Activated naive CD4-positive, alpha-beta T cell treated with anti-CD3 and anti-CD28 coated beads, Interleukin-2, amount 10 ng/mL, durations not matched to agents 7 days and 5 days (primary cell): ENCODE measurements around the gene SURF2.

ENCODE experiments used
- CTCF ChIA-PET: fragments of 350-600 bp; sonication (Branson Sonifier 250); formaldehyde crosslinking; loops from one replicate; lab custom pipeline; 2021; ENCODE audit warnings: antibody characterized with exemption; lab: Charles Lee
- DNase-seq: peaks from one replicate; pipeline ENCODE4 v3.0.0-alpha.2; 2020
- H3K27ac Mint-ChIP-seq: one replicate; pipeline ENCODE4 v1.8.0; 2021; ENCODE audit warnings: mild to moderate bottlenecking, moderate library complexity, mixed read lengths
- H3K27me3 Mint-ChIP-seq: one replicate; pipeline ENCODE4 v1.8.0; 2021; ENCODE audit warnings: mild to moderate bottlenecking, mixed read lengths
- H3K36me3 Mint-ChIP-seq: one replicate; pipeline ENCODE4 v1.8.0; 2021; ENCODE audit warnings: mixed read lengths
- H3K4me1 Mint-ChIP-seq: one replicate; pipeline ENCODE4 v1.8.0; 2021; ENCODE audit warnings: mixed read lengths
- H3K4me3 Mint-ChIP-seq: one replicate; pipeline ENCODE4 v1.8.0; 2021; ENCODE audit warnings: mild to moderate bottlenecking, moderate library complexity, mixed read lengths
- H3K9me3 Mint-ChIP-seq: one replicate; pipeline ENCODE4 v1.8.0; 2021; ENCODE audit warnings: mixed read lengths

The SURF2 gene

DNA sequence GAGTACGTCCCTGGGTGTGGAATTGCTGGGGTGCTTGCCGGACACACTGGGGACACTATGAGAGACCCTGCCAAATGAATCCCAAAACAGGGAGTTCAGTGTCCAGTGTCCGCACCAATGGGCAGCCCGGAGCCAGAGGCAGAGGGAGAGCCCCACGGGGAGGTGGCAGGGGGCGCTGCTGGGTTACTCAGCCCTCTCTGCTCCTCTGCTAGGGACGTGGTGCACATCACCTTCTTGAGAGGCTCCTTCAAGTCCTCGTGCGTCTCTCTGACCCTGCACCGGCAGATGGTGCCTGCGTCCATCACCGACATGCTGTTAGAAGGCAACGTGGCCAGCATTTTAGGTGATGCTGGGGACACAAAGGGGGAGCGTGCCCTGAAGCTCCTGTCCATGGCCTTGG lies 40.6 kb downstream of the SURF2 start:
- CTCF ChIA-PET: interaction anchor here (1.5 to 2.7 kb wide), 2 partner anchors 8 to 10 kb away, joined by 4 to 12 read pairs; no protein-coding TSS in a partner anchor
- no peak overlapping the region for H3K4me3 Mint-ChIP-seq
- no peak for DNase-seq
- H3K27ac Mint-ChIP-seq: no peak overlapping the region
- H3K4me1 Mint-ChIP-seq: no peaks in the 10 kb centered on the region
- H3K9me3 Mint-ChIP-seq: no peaks in the 10 kb centered on the region
- peaks cover 35% of the 10 kb centered on the region for H3K27me3 Mint-ChIP-seq
- no peaks in the 10 kb centered on the region for H3K36me3 Mint-ChIP-seq

DNA sequence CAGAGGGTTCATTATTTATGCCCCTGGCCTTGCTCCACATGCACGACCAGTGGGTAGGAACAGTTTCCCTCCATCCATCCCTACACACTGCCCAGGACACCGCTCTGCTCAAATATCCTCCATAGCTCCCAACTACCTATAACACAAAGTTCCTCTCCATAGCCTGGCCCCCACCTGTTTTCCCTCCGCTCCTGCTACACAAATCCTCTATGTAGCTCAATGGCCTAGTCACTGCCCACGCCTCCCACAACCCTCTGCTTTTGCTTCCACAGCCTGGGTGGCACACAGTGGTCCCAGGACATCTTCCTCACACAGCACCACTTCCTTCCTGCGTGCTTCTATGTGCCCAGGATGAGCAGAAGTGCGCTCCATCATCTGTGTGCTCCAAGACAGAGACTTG lies 41.0 kb downstream of the SURF2 start:
- no peak for DNase-seq
- H3K27me3 Mint-ChIP-seq: peaks cover 35% of the 10 kb centered on the region
- no peaks in the 10 kb centered on the region for H3K36me3 Mint-ChIP-seq
- CTCF ChIA-PET: interaction anchor here (0.6 to 1.5 kb wide), 2 partner anchors 10 to 90 kb away, joined by 3 to 4 read pairs; no protein-coding TSS in a partner anchor
- no peak overlapping the region for H3K27ac Mint-ChIP-seq
- H3K9me3 Mint-ChIP-seq: no peaks in the 10 kb centered on the region
- H3K4me1 Mint-ChIP-seq: no peaks in the 10 kb centered on the region
- no peak overlapping the region for H3K4me3 Mint-ChIP-seq

DNA sequence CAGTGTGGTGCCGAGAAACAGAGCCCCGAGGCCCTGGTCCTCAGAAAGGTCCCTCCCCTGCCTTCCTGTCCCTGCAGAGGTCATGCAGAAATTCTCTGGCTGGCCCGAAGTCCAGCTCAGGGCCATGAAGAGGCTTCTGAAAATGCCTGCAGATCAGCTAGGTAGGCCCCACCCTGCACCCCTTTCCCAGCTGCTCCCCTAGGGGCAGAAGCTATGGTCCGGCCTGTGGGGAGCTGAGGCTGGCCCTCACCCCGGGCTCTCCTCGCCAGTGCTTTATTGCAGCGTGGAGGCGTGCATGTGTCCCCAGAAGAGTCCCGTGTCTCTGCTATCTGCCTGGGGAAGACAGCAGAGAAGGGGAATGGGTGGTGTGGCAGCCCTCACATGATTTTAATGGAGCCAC lies 41.5 kb downstream of the SURF2 start:
- Mint-ChIP-seq H3K4me3 (no peak overlapping the region), H3K36me3 (no peaks in the 10 kb centered on the region), H3K27ac (no peak overlapping the region), H3K4me1 (no peaks in the 10 kb centered on the region), H3K9me3 (no peaks in the 10 kb centered on the region), H3K27me3 (peaks cover 35% of the 10 kb centered on the region)
- DNase-seq: no peak
- CTCF ChIA-PET: interaction anchor here (0.6 to 1.5 kb wide), 3 partner anchors 11 to 91 kb away, joined by 3 to 4 read pairs (median 4); no protein-coding TSS in a partner anchor

DNA sequence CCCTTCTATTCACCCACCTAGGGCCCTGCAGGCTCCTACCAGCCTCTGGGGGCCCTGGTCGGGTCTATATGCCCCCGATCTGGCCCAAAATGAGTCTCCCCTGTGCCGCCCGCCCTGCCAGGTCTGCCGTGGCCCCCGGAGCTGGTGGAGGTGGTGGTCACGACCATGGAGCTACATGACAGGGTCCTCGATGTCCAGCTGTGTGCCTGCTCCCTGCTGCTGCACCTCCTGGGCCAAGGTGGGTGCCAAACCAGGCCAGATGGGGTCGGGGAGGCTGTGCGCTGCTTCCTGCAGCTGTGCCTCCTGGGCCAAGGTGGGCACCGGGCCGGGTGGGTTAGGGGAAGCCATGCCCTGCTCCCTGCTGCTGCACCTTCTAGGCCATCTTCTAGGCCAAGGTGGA lies 43.9 kb downstream of the SURF2 start:
- Mint-ChIP-seq H3K27ac (no peak overlapping the region), H3K27me3 (peaks cover 16% of the 10 kb centered on the region), H3K4me1 (no peaks in the 10 kb centered on the region), H3K36me3 (peaks cover 4% of the 10 kb centered on the region), H3K9me3 (no peaks in the 10 kb centered on the region), H3K4me3 (no peak overlapping the region)
- CTCF ChIA-PET: interaction anchor here (0.5 to 1.3 kb wide), 2 partner anchors 9 to 215 kb away, joined by 4 to 5 read pairs; no protein-coding TSS in a partner anchor
- DNase-seq: no peak

DNA sequence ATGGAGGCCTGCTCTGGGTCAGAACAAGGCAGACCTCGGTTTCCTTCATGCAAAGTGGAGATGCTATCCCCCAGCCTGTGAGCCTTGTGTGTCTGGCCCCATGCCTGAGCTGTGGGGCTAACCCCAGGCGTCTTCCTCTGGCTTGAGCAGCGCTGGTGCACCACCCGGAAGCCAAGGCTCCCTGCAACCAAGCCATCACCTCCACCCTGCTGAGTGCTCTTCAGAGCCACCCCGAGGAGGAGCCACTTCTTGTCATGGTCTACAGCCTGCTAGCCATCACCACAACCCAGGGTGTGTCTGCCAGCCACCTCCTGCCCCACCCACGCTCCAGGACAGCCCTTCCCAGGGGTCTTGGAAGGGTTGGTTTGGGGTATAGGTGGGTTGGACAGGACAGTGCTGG lies 45.2 kb downstream of the SURF2 start:
- Mint-ChIP-seq H3K4me3 (no peak overlapping the region), H3K27me3 (peaks cover 10% of the 10 kb centered on the region), H3K27ac (no peak overlapping the region), H3K36me3 (peaks cover 14% of the 10 kb centered on the region), H3K4me1 (no peaks in the 10 kb centered on the region), H3K9me3 (no peaks in the 10 kb centered on the region)
- CTCF ChIA-PET: interaction anchor here (3.9 kb wide), 1 partner anchor 214 kb away, joined by 28 read pairs; no protein-coding TSS in a partner anchor
- DNase-seq: no peak

DNA sequence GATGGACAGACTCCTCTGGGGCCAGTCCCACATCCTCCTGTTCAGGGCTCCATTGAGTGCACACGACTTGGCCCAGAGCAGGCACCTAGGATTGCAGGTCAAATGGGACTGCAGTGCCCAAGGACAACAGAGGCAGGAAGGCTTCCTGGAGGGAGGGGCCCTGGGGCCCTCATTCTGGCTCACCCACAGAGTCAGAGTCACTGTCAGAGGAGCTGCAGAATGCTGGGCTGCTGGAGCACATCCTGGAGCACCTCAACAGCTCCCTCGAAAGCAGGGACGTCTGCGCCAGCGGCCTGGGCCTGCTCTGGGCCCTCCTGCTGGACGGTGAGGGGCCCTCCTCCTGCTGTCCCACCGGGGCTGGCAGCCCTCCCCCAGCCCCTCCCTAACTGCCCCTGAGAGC lies 46.3 kb downstream of the SURF2 start:
- CTCF ChIA-PET: interaction anchor here (1.9 to 3.9 kb wide), 2 partner anchors 53 to 215 kb away, joined by 6 to 28 read pairs; no protein-coding TSS in a partner anchor
- peaks cover under 1% of the 10 kb centered on the region for H3K27me3 Mint-ChIP-seq

DNA sequence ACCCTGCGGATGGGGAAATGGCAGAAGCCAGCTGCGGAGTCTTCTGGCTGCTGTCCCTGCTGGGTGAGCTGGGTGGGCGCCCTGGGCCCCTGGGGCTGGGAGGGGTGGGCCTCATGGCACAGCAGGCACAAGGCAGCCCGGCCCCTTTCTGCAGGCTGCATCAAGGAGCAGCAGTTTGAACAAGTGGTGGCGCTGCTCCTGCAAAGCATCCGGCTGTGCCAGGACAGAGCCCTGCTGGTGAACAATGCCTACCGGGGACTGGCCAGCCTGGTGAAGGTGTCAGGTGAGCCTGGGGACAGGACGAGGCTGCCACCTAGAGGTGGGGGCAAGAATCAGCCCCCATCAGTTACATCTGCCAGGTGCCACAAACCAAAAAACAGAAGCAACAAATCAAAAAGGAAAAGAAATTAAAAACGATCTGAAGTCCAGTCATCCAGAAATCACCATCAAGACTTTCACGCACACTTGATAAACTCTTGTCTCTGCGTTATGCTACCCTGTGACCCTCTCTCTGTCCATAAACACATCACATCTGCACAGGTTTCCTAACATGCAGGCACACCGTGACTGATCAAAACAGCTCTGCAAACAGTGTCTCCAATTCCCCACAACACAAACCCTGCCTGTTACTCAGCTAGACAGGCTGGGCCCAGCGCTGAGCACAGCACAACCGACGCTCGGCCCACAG lies 47.6 kb downstream of the SURF2 start:
- CTCF ChIA-PET: interaction anchor here (0.7 to 3.9 kb wide), 11 partner anchors 8 to 216 kb away, joined by 3 to 28 read pairs (median 4); partner anchors contain the start of gene STKLD1
- peak; percentile 72 for DNase-seq
- no peak overlapping the region for H3K4me3 Mint-ChIP-seq
- no peak overlapping the region for H3K27ac Mint-ChIP-seq
- peaks cover 5% of the 10 kb centered on the region for H3K4me1 Mint-ChIP-seq
- no peaks in the 10 kb centered on the region for H3K9me3 Mint-ChIP-seq
- peaks cover 27% of the 10 kb centered on the region for H3K36me3 Mint-ChIP-seq
- H3K27me3 Mint-ChIP-seq: no peaks in the 10 kb centered on the region

More for the DNA sequence above, 46.3 kb downstream of the SURF2 start:
- Mint-ChIP-seq H3K36me3 (peaks cover 22% of the 10 kb centered on the region), H3K27ac (no peak overlapping the region), H3K4me3 (no peak overlapping the region), H3K4me1 (peaks cover 5% of the 10 kb centered on the region), H3K9me3 (no peaks in the 10 kb centered on the region)
- DNase-seq: no peak

DNA sequence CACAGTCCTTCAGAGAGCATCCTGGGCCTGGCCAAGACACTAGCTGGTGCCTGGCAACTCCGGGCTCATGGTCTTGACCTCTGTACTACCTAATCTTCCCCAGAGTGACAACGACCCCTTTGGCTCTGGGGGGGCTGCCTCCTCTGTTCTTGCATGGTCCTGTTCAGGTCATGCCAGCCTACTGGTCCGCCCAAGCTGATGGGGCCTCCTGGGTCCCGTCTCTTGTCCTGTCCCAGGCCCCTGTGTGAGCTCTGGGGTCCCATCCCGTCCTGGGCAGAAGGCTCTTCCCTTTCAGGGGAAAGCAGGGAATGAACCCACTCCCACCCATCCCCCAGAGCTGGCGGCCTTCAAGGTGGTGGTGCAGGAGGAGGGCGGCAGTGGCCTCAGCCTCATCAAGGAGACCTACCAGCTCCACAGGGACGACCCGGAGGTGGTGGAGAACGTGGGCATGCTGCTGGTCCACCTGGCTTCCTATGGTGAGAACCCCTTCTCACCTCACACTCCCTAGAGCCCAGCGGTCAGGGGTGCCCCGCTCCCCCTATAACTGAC lies 48.2 kb downstream of the SURF2 start:
- Mint-ChIP-seq H3K27me3 (no peaks in the 10 kb centered on the region), H3K4me3 (no peak overlapping the region), H3K9me3 (no peaks in the 10 kb centered on the region), H3K27ac (no peak overlapping the region), H3K4me1 (peaks cover 5% of the 10 kb centered on the region), H3K36me3 (peaks cover 29% of the 10 kb centered on the region)
- CTCF ChIA-PET: interaction anchor here (0.7 to 3.9 kb wide), 11 partner anchors 9 to 217 kb away, joined by 3 to 28 read pairs (median 4); partner anchors contain the start of gene STKLD1
- no peak for DNase-seq

DNA sequence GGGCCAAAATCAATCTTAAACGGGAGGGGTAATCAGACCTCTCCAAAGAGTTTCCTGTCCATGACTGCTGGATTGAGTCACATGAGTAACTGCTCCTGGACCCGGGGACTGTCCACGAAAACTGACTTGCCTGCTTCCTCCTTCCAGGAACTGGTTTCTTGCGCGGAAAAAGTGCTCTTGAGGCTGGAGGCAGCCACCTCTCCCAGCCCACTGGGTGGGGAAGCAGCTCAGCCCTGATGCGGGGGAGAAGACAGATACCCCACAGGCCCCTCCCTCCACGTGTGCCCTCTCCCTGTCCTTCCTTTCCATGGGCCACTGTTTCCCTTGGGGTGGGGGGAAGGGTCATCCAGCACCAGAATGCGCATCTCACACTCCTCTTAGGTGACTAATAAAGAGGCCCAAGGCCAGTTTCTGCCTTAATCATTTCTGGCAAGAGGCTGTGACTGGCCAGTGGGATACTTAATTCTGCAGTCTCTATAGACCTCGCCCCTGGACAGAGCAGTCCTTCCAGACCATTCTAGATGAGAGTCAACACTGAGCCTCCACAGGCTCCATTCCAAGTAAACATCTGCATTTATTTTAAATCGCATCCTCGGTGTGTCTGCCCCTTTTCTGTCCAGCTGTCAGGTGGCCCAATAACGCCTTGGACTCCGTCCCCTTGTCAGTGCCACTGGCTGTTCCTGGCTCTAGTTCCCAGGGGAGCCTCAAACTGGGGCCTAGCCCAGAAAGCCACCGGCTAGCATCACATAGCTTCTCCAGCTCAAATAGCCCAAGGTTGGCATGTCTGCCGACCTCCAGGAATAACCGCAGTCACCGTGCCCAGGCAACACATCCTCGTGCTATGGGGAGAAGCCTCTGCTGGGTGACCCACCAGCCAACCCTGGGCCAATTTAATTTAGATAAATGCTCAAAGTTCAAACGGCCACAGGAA lies 49.4 kb downstream of the SURF2 start:
- CTCF ChIA-PET: interaction anchor here (1.0 to 3.9 kb wide), 8 partner anchors 10 to 218 kb away, joined by 3 to 28 read pairs (median 4); no protein-coding TSS in a partner anchor
- Mint-ChIP-seq H3K36me3 (peaks cover 40% of the 10 kb centered on the region), H3K4me3 (no peak overlapping the region), H3K4me1 (peaks cover 5% of the 10 kb centered on the region), H3K27ac (no peak overlapping the region), H3K27me3 (no peaks in the 10 kb centered on the region), H3K9me3 (no peaks in the 10 kb centered on the region)
- no peak for DNase-seq

DNA sequence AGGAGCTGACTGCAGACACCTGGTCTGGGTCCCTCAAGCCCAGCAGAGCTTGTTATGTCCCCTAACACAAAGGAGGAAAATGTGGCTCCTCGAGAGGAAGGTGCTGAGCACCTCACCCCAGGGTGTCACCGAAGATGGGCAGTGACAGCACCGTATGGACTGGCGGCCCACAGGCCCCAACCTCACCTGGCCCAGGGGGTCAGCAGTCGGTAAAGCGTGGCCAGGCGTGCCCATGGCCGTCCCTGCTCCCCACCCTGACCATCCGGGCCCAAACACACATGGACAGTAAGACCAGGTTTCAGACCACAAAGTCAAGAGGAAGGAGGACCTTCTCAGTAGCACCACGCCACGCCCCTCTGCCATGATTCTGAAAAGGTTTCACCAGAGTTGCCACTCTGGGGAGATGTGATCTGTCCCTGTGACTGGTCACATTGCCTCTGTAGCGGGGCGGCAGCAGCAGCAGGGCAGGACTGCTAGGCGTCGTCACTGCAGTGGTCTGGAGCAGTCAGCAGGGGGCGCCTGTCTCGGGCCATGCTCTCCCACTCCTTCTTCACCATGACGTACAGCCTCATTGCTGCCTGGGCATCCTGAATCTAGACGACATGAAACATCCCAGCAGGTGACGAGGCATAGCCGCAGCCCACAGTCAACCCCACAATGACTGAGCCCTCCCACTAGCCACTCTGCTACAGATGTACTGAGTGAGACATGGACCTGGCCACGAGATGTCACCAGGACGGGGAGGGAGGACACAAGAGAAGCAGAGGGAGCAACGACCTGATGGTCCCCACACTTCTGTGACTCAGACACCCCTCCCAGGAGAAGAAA lies 50.3 kb downstream of the SURF2 start:
- DNase-seq: peak; percentile 84
- Mint-ChIP-seq H3K36me3 (peaks cover 44% of the 10 kb centered on the region), H3K27me3 (no peaks in the 10 kb centered on the region), H3K4me3 (no peak overlapping the region), H3K9me3 (no peaks in the 10 kb centered on the region), H3K27ac (peak overlapping the region; percentile 8), H3K4me1 (peaks cover 5% of the 10 kb centered on the region)
- CTCF ChIA-PET: interaction anchor here (1.0 to 3.4 kb wide), 3 partner anchors 11 to 80 kb away, joined by 3 to 13 read pairs (median 12); no protein-coding TSS in a partner anchor

DNA sequence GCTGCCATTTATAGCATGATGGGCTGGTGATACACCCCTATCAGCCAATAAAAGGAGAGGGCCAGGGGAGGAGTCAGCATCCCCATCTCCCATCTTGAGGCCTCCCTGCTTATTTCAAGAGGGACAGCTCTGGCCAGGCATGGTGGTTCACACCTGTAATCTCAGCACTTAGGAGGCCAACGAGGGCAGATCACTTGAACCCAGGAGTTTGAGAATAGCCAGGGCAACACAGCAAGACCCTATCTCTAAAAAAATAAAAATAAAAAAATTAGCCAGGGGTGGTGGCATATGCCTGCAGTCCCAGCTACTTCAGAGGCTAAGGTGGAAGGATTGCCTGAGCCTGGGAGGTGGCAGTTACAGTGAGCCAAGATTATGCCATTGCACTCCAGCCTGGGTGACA lies 51.7 kb downstream of the SURF2 start:
- H3K36me3 Mint-ChIP-seq: peaks cover 52% of the 10 kb centered on the region
- H3K4me1 Mint-ChIP-seq: peaks cover 5% of the 10 kb centered on the region
- no peak for DNase-seq
- no peak overlapping the region for H3K4me3 Mint-ChIP-seq
- CTCF ChIA-PET: no interaction called here
- no peaks in the 10 kb centered on the region for H3K9me3 Mint-ChIP-seq
- no peak overlapping the region for H3K27ac Mint-ChIP-seq
- H3K27me3 Mint-ChIP-seq: no peaks in the 10 kb centered on the region
